Calu3 (cell line): ENCODE measurements around the gene PLA2R1. TPM values are rescaled to one million over a fixed set of nuclear protein-coding genes. Genes with fewer than 3 reads are reported as not detected.

Experiments used
- BruUV-seq: library from RNA; stranded (reverse); fragments of 400-500 nt; replicated peaks from 2 replicates; lab custom pipeline; 2021; lab: Mats Ljungman, UMichigan
- CTCF ChIA-PET: fragments of 300-600 bp; sonication (Branson Sonifier 250); formaldehyde crosslinking; loops from one replicate; lab custom pipeline; 2022; ENCODE audit warnings: antibody characterized with exemption; lab: Charles Lee
- DNase-seq: peaks from one replicate; pipeline ENCODE4 v3.0.0; 2022
- H3K27ac Mint-ChIP-seq: one replicate; pipeline ENCODE4 v1.8.0; 2022; ENCODE audit warnings: mixed read lengths; ENCODE audit not compliant: unreplicated experiment
- H3K27me3 Mint-ChIP-seq: one replicate; pipeline ENCODE4 v1.8.0; 2022; ENCODE audit warnings: mixed read lengths; ENCODE audit not compliant: unreplicated experiment
- H3K36me3 Mint-ChIP-seq: one replicate; pipeline ENCODE4 v1.8.0; 2022; ENCODE audit warnings: mild to moderate bottlenecking, moderate library complexity, mixed read lengths; ENCODE audit not compliant: insufficient read depth, unreplicated experiment
- H3K4me1 Mint-ChIP-seq: one replicate; pipeline ENCODE4 v1.8.0; 2022; ENCODE audit warnings: mild to moderate bottlenecking, low read depth, mixed read lengths; ENCODE audit not compliant: unreplicated experiment
- H3K4me3 Mint-ChIP-seq: one replicate; pipeline ENCODE4 v1.8.0; 2022; ENCODE audit warnings: mild to moderate bottlenecking, low read depth, moderate library complexity, mixed read lengths; ENCODE audit not compliant: unreplicated experiment
- H3K9me3 Mint-ChIP-seq: one replicate; pipeline ENCODE4 v1.8.0; 2022; ENCODE audit warnings: low read depth, mixed read lengths; ENCODE audit not compliant: unreplicated experiment
- CTCF ChIP-seq: fragments of 200-600 bp; IDR thresholded peaks from one replicate; pipeline ENCODE4 v1.8.0; 2022; ENCODE audit warnings: antibody characterized with exemption; ENCODE audit not compliant: unreplicated experiment
- intact Hi-C: fragments of 100-400 bp; cut with micrococcal nuclease; formaldehyde crosslinking; loops from one replicate; pipeline ENCODE4 v1.10.0; 2022; ENCODE audit not compliant: unreplicated experiment
- total RNA-seq: library from RNA; stranded (reverse); gene quantifications from 2 replicates; pipeline ENCODE4 v1.2.3, GENCODE V29; 2022

Gene PLA2R1
- total RNA-seq, 1 experiment from 2014 or later = 5.8 TPM

- DNase-seq = no peak
- Mint-ChIP-seq H3K4me3 (no peak overlapping the region), H3K27me3 (no peaks in the 10 kb centered on the region), H3K27ac (no peak overlapping the region), H3K9me3 (no peaks in the 10 kb centered on the region), H3K36me3 (peaks cover 16% of the 10 kb centered on the region), H3K4me1 (peaks cover 39% of the 10 kb centered on the region)
- intact Hi-C loops = no loop called here
- no peak for TF ChIP-seq CTCF
- no TSS peak for BruUV-seq
- CTCF ChIA-PET = no interaction called here
Observed at GRCh38 chr2:160060297-160060696, 2.1 kb downstream of the PLA2R1 start.

- no TSS peak for BruUV-seq
- CTCF ChIA-PET = no interaction called here
- intact Hi-C loops = no loop called here
- Mint-ChIP-seq H3K4me1 (peaks cover 24% of the 10 kb centered on the region), H3K27ac (no peak overlapping the region), H3K4me3 (no peak overlapping the region), H3K36me3 (peaks cover 6% of the 10 kb centered on the region), H3K27me3 (no peaks in the 10 kb centered on the region), H3K9me3 (no peaks in the 10 kb centered on the region)
- DNase-seq = no peak
- no peak for TF ChIP-seq CTCF
Observed at GRCh38 chr2:160057356-160057755, 5.1 kb downstream of the PLA2R1 start.

GRCh38 chr2:160055726-160056108 is 6.7 kb downstream of the PLA2R1 start:
- Mint-ChIP-seq H3K27ac (no peak overlapping the region), H3K9me3 (no peaks in the 10 kb centered on the region), H3K4me3 (no peak overlapping the region), H3K36me3 (no peaks in the 10 kb centered on the region), H3K27me3 (no peaks in the 10 kb centered on the region), H3K4me1 (peaks cover 31% of the 10 kb centered on the region)
- CTCF ChIA-PET = interaction anchor here (0.7 kb wide), 1 partner anchor 11 kb away, joined by 6 read pairs; no protein-coding TSS in a partner anchor
- TF ChIP-seq CTCF = no peak
- no TSS peak for BruUV-seq
- no peak for DNase-seq
- intact Hi-C loops = no loop called here

- no peaks in the 10 kb centered on the region for H3K36me3 Mint-ChIP-seq
- H3K4me1 Mint-ChIP-seq = peaks cover 31% of the 10 kb centered on the region
- intact Hi-C loops = no loop called here
- H3K9me3 Mint-ChIP-seq = no peaks in the 10 kb centered on the region
- no peak overlapping the region for H3K4me3 Mint-ChIP-seq
- H3K27me3 Mint-ChIP-seq = no peaks in the 10 kb centered on the region
- TF ChIP-seq CTCF = no peak
- H3K27ac Mint-ChIP-seq = no peak overlapping the region
- CTCF ChIA-PET = interaction anchor here (0.7 kb wide), 1 partner anchor 10 kb away, joined by 6 read pairs; no protein-coding TSS in a partner anchor
- no peak for DNase-seq
- no TSS peak for BruUV-seq
Observed at GRCh38 chr2:160054984-160055725, 7.3 kb downstream of the PLA2R1 start.
